ENCODE data around the gene CHAMP1.

DNA sequence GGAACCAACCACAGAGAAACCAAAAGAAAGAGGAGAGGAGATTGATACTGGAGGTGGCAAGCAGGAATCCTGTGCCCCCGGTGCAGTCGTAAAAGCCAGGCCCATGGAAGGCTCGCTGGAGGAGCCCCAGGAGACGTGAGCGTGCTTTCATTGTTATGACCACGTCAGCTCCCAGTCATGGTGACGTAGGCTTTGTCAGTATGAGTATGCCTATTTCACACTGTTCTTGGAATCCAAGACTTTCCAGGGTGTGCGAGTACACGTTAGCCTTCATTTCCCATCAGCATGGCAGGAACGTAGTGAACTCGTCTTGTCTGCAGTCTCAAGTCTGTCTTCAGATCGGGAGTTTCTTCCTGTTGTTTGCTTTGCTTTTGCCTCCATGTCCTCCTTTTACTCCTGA is 15.4 kb upstream of the CHAMP1 start:
- TF ChIP-seq MXI1 (IDR thresholded peaks at IDR 0.05; ENCODE audit: borderline replicate concordance, low read depth, low read length) (no peak), CTCF (conservative IDR thresholded peaks at IDR 0.05; ENCODE audit: low read depth, low read length) (no peak), RCOR1 (IDR thresholded peaks at IDR 0.05; ENCODE audit: insufficient replicate concordance, low read length) (no peak)
- TF ChIP-seq, protein P1, sequence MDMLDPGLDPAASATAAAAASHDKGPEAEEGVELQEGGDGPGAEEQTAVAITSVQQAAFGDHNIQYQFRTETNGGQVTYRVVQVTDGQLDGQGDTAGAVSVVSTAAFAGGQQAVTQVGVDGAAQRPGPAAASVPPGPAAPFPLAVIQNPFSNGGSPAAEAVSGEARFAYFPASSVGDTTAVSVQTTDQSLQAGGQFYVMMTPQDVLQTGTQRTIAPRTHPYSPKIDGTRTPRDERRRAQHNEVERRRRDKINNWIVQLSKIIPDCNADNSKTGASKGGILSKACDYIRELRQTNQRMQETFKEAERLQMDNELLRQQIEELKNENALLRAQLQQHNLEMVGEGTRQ (IDR thresholded peaks at IDR 0.05; ENCODE audit: low read depth, low read length) = no peak

Data from IMR-90 (cell line).